ENCODE results near the gene ZNF205.

- no peak for TF ChIP-seq CTCF (IDR thresholded peaks at IDR 0.05)
- no peak for TF ChIP-seq POLR2AphosphoS5 (IDR thresholded peaks at IDR 0.05)
These were observed 33.3 kb downstream of the ZNF205 start for GRCh38 chr16:3145660-3146059.
